Small intestine (tissue), 7 donors: ENCODE results near the gene SPPL2B. TPM values are rescaled to one million over a fixed set of nuclear protein-coding genes. Genes with fewer than 3 reads are reported as not detected.

Experiments used
- DNase-seq, 2 donors: peaks; one replicate each; pipeline versions ENCODE4 v3.0.0 to v3.0.0-alpha.2; 2013
- FAIRE-seq: peaks from 2 replicates; lab custom pipeline; 2012; peaks lifted over from hg19 to GRCh38; lab: Jason Lieb, UNC
- H3K27ac ChIP-seq, 3 donors: one replicate each; pipeline ENCODE4 v1.5.1; 2013; ENCODE audit warnings: low read length in 2 of 3, mild to moderate bottlenecking in 2 of 3, control low read depth in 1 of 3, inconsistent platforms in 1 of 3, low read depth in 1 of 3, moderate library complexity in 1 of 3
- H3K27me3 ChIP-seq, 3 donors: one replicate each; pipeline ENCODE4 v1.6.1; 2013; ENCODE audit warnings: low read length in 3 of 3, inconsistent platforms in 1 of 3; ENCODE audit not compliant: control insufficient read depth in 3 of 3, insufficient read depth in 3 of 3
- H3K36me3 ChIP-seq, 3 donors: one replicate each; pipeline ENCODE4 v1.6.1; 2013; ENCODE audit warnings: low read length in 3 of 3, inconsistent platforms in 1 of 3, low read depth in 1 of 3, mild to moderate bottlenecking in 1 of 3, moderate library complexity in 1 of 3; ENCODE audit not compliant: control insufficient read depth in 3 of 3, insufficient read depth in 2 of 3
- H3K4me1 ChIP-seq, 3 donors: one replicate each; pipeline ENCODE4 v1.6.1; 2013; ENCODE audit warnings: low read length in 2 of 3, inconsistent platforms in 1 of 3, low read depth in 1 of 3, mild to moderate bottlenecking in 1 of 3, moderate library complexity in 1 of 3; ENCODE audit not compliant: control insufficient read depth in 3 of 3, insufficient read depth in 2 of 3
- H3K4me3 ChIP-seq, 3 donors: one replicate each; pipeline ENCODE4 v1.5.1; 2013; ENCODE audit warnings: low read length in 3 of 3, control low read depth in 1 of 3, inconsistent platforms in 1 of 3, low read depth in 1 of 3, mild to moderate bottlenecking in 1 of 3, moderate library complexity in 1 of 3
- H3K9me3 ChIP-seq, 2 donors: one replicate each; pipeline ENCODE4 v1.6.1; 2013; ENCODE audit warnings: low read depth in 1 of 2, low read length in 1 of 2; ENCODE audit not compliant: control insufficient read depth in 2 of 2, insufficient read depth in 1 of 2
- WGBS, 3 donors: extraction: QIAGEN DNeasy Blood & Tissue Kit; methylation state at CpG; one replicate each; pipeline ENCODE4 v1.1.7; 2013; 5-methylcytosine and 5-hydroxymethylcytosine counted together
- polyA plus RNA-seq, 4 donors: library from polyadenylated mRNA; stranded (reverse) in 3 of 4; unstranded in 1 of 4; fragments of 200-250 nt in 3 of 4; fragments of 120-200 nt in 1 of 4; gene quantifications; one replicate each; pipeline versions ENCODE4 v1.2.1 to v1.2.3, GENCODE V29; 2013
- donor health status: healthy with polysubstance abuse.
- donor health status: control.
- donor health status: control.
- donor health status: Bipolar disorder and iron deficiency.
- donor health status: healthy.

SPPL2B gene
- polyA plus RNA-seq, 4 donors, result 69.3 to 109 (median 78.2) TPM

GRCh38 chr19:2375353-2376121 is 47.1 kb downstream of the SPPL2B start:
- DNase-seq, result no peak
- H3K4me3 ChIP-seq, result no peak overlapping the region
- H3K9me3 ChIP-seq, result peaks cover 0 to 11% of the 10 kb centered on the region in 2 donors
- H3K27ac ChIP-seq, result no peak overlapping the region
- no peak for FAIRE-seq
- H3K36me3 ChIP-seq, result no peaks in the 10 kb centered on the region
- H3K4me1 ChIP-seq, result no peaks in the 10 kb centered on the region
- WGBS, 3 donors, result 81 to 84% (median 82%) methylated on average over 7 of the region's 7 CpGs
- peaks cover 0 to 4% (median 0%) of the 10 kb centered on the region in 3 donors for H3K27me3 ChIP-seq

GRCh38 chr19:2376784-2377519 is 48.5 kb downstream of the SPPL2B start:
- Histone ChIP-seq H3K4me3 (no peak overlapping the region), H3K27ac (no peak overlapping the region), H3K9me3 (peaks cover 0 to 15% of the 10 kb centered on the region in 2 donors), H3K36me3 (no peaks in the 10 kb centered on the region), H3K4me1 (no peaks in the 10 kb centered on the region), H3K27me3 (peaks cover 0 to 8% (median 0%) of the 10 kb centered on the region in 3 donors)
- 25 to 67% (median 56%) methylated on average over 15 of the region's 15 CpGs for WGBS, 3 donors
- FAIRE-seq (no peak), DNase-seq (no peak)

GRCh38 chr19:2380567-2380966 is 52.1 kb downstream of the SPPL2B start:
- Histone ChIP-seq H3K4me1 (no peaks in the 10 kb centered on the region), H3K4me3 (no peak overlapping the region), H3K36me3 (no peaks in the 10 kb centered on the region), H3K27ac (no peak overlapping the region), H3K27me3 (peaks cover 0 to 3% (median 0%) of the 10 kb centered on the region in 3 donors), H3K9me3 (peaks cover 0 to 18% of the 10 kb centered on the region in 2 donors)
- FAIRE-seq, result no peak
- DNase-seq, result no peak
- WGBS, 3 donors, result 87 to 92% (median 91%) methylated on average over 2 of the region's 2 CpGs

- H3K9me3 ChIP-seq, result peaks cover 0 to 18% of the 10 kb centered on the region in 2 donors
- H3K27me3 ChIP-seq, result peaks cover 0 to 3% (median 0%) of the 10 kb centered on the region in 3 donors
- DNase-seq, result no peak
- H3K27ac ChIP-seq, result no peak overlapping the region
- H3K4me3 ChIP-seq, result no peak overlapping the region
- no peaks in the 10 kb centered on the region for H3K36me3 ChIP-seq
- no peak for FAIRE-seq
- no peaks in the 10 kb centered on the region for H3K4me1 ChIP-seq
- 64 to 73% (median 68%) methylated on average over 18 of the region's 18 CpGs for WGBS, 3 donors
Observed at GRCh38 chr19:2381148-2381820, 52.8 kb downstream of the SPPL2B start.

- DNase-seq (no peak), FAIRE-seq (no peak)
- no peak overlapping the region for H3K4me3 ChIP-seq
- 86 to 91% (median 89%) methylated on average over 13 of the region's 13 CpGs for WGBS, 3 donors
- H3K27me3 ChIP-seq, result peaks cover 0 to 4% (median 0%) of the 10 kb centered on the region in 3 donors
- no peaks in the 10 kb centered on the region for H3K36me3 ChIP-seq
- peaks cover 0 to 18% of the 10 kb centered on the region in 2 donors for H3K9me3 ChIP-seq
- H3K4me1 ChIP-seq, result no peaks in the 10 kb centered on the region
- H3K27ac ChIP-seq, result no peak overlapping the region
Observed at GRCh38 chr19:2382530-2383222, 54.2 kb downstream of the SPPL2B start.

GRCh38 chr19:2385053-2385721 is 56.7 kb downstream of the SPPL2B start:
- FAIRE-seq, result no peak
- no peak overlapping the region for H3K4me3 ChIP-seq

GRCh38 chr19:2387367-2388288 is 59.1 kb downstream of the SPPL2B start:
- Histone ChIP-seq H3K9me3 (peaks cover 0 to 3% of the 10 kb centered on the region in 2 donors), H3K36me3 (no peaks in the 10 kb centered on the region), H3K4me1 (no peaks in the 10 kb centered on the region), H3K27me3 (peaks cover 0 to 4% (median 0%) of the 10 kb centered on the region in 3 donors), H3K4me3 (no peak overlapping the region), H3K27ac (no peak overlapping the region)
- FAIRE-seq, result no peak
- 76 to 83% (median 81%) methylated on average over 20 of the region's 20 CpGs for WGBS, 3 donors
- DNase-seq, result no peak

More at GRCh38 chr19:2385053-2385721, 56.7 kb downstream of the SPPL2B start:
- peaks cover 0 to 7% (median 0%) of the 10 kb centered on the region in 3 donors for H3K27me3 ChIP-seq
- H3K36me3 ChIP-seq, result no peaks in the 10 kb centered on the region
- DNase-seq, result peak; percentile 58 to 81
- peak overlapping the region in 1 of 3 donors; percentile 7 for H3K27ac ChIP-seq
- H3K9me3 ChIP-seq, result peaks cover 0 to 10% of the 10 kb centered on the region in 2 donors
- WGBS, 3 donors, result 11 to 21% (median 20%) methylated on average over 23 to 37 of the region's 37 CpGs
- H3K4me1 ChIP-seq, result no peaks in the 10 kb centered on the region
